Cardiac ventricle fibroblast (primary cell): ENCODE data around the gene PRKAR2B. TPM values are rescaled to one million over a fixed set of nuclear protein-coding genes. Genes with fewer than 3 reads are reported as not detected.

Experiments used
- total RNA-seq: library from RNA; depleted of rRNA; stranded (reverse); fragments of >200 nt; gene quantifications from 2 replicates; pipeline ENCODE4 v1.2.3, GENCODE V29; 2015

The PRKAR2B gene
- total RNA-seq: 9.3 and 11.1 TPM in 2 replicates

GRCh38 chr7:107044347-107045194 lies at the start of gene PRKAR2B:
PRKAR2B (plus strand) TSS chr7:107044705; CDS start chr7:107044908, 203 bp downstream.

GRCh38 chr7:107168233-107169119 lies 124.0 kb downstream of the PRKAR2B start, which contains the start of gene HBP1:
HBP1 (plus strand) TSS chr7:107169003; CDS start chr7:107179894, 10,891 bp downstream.

Other genes starting within 250 kb of the PRKAR2B start
- 0.39 and 1.2 TPM in 2 replicates for gene PIK3CG, start 179.4 kb upstream of the PRKAR2B start, total RNA-seq
- gene HBP1, start 124.3 kb downstream of the PRKAR2B start, total RNA-seq: 71.6 and 76.9 TPM in 2 replicates